A549 (cell line): Measurements from ENCODE around the gene DNM3. TPM values are rescaled to one million over a fixed set of nuclear protein-coding genes. Genes with fewer than 3 reads are reported as not detected.
A peak's percentile ranks its signal among the peaks of the same experiment; 100 is the strongest.

Source experiments
- ATAC-seq, 2 experiments: fragments of 200-7000 bp in 1 of 2; fragments of >200 bp in 1 of 2; cut with Nextera tagmentation in 1 of 2; cut with Tn5 transposase in 1 of 2; 3 replicates each; pipeline versions ENCODE4 v1.8.0 to v1.9.1; 2018 to 2020; ENCODE audit warnings: mild to moderate bottlenecking in 1 of 2, moderate library complexity in 1 of 2
- CTCF ChIA-PET: fragments of 300-600 bp; sonication (Branson Sonifier 250); formaldehyde crosslinking; extraction: SDS; loops from one replicate; lab custom pipeline; 2021; ENCODE audit warnings: antibody characterized with exemption, inconsistent platforms; lab: Yijun Ruan, JAX
- POLR2A ChIA-PET: fragments of 350-600 bp; formaldehyde crosslinking; extraction: SDS; loops from one replicate; lab custom pipeline; 2021; ENCODE audit warnings: antibody characterized with exemption, inconsistent platforms; lab: Yijun Ruan, JAX
- DNase-seq, 2 experiments: peaks; one replicate each; pipeline versions ENCODE4 v3.0.0 to v3.0.0-alpha.2; 2011 to 2016; ENCODE audit warnings: low read depth in 1 of 2, low spot score in 1 of 2
- FAIRE-seq: peaks from 2 replicates; lab custom pipeline; 2011; peaks lifted over from hg19 to GRCh38; lab: Jason Lieb, UNC
- H3K27ac ChIP-seq, 2 experiments: fragments of >200 bp; sonication (Bioruptor Twin); formaldehyde crosslinking; 3 replicates each; pipeline ENCODE4 v1.5.1; 2016 to 2017
- H3K4me1 ChIP-seq: fragments of >200 bp; sonication (Bioruptor Twin); formaldehyde crosslinking; 3 replicates; pipeline ENCODE4 v1.6.1; 2016
- H3K4me2 ChIP-seq: fragments of >200 bp; sonication (Bioruptor Twin); formaldehyde crosslinking; 3 replicates; pipeline ENCODE4 v1.6.1; 2016
- H3K4me3 ChIP-seq: fragments of >200 bp; sonication (Bioruptor Twin); formaldehyde crosslinking; 3 replicates; pipeline ENCODE4 v1.5.1; 2016
- H3K9me3 ChIP-seq: fragments of >200 bp; sonication (Bioruptor Twin); formaldehyde crosslinking; 3 replicates; pipeline ENCODE4 v1.6.1; 2016
- BHLHE40 ChIP-seq: IDR thresholded peaks from 2 replicates; pipeline ENCODE4 v1.6.1; 2012; ENCODE audit warnings: low read depth, low read length, inconsistent platforms
- CBX2 ChIP-seq: fragments of 200-600 bp; sonication (generic); IDR thresholded peaks from 2 replicates; pipeline ENCODE4 v1.6.1; 2016; ENCODE audit warnings: low read depth, mild to moderate bottlenecking, borderline replicate concordance
- ESRRA ChIP-seq: fragments of 150-350 bp; IDR thresholded peaks from 2 replicates; pipeline ENCODE4 v1.6.1; 2014; ENCODE audit warnings: mild to moderate bottlenecking, low read length, borderline replicate concordance
- FOSL2 ChIP-seq, 2 experiments: fragments of 450-650 bp in 1 of 2; fragments of >200 bp in 1 of 2; sonication (Bioruptor Twin) in 1 of 2; formaldehyde crosslinking; IDR thresholded peaks; 2 replicates each; pipeline versions ENCODE4 v1.5.0 to v1.6.1; 2016 to 2020; ENCODE audit warnings: mild to moderate bottlenecking in 1 of 2, moderate library complexity in 1 of 2
- HDAC2 ChIP-seq: fragments of 200-600 bp; sonication (generic); IDR thresholded peaks from 2 replicates; pipeline ENCODE4 v1.6.1; 2016
- HOXA7 ChIP-seq: fragments of 250-450 bp; sonication (Bioruptor Pico); IDR thresholded peaks from 2 replicates; pipeline ENCODE4 v1.5.0; 2020; ENCODE audit warnings: mild to moderate bottlenecking, moderate library complexity
- HOXB5 ChIP-seq: fragments of 250-450 bp; sonication (Bioruptor Pico); IDR thresholded peaks from 2 replicates; pipeline ENCODE4 v1.5.0; 2020; ENCODE audit warnings: mild to moderate bottlenecking, moderate library complexity
- KDM1A ChIP-seq: fragments of 200-600 bp; sonication (generic); IDR thresholded peaks from 2 replicates; pipeline ENCODE4 v1.6.1; 2016; ENCODE audit warnings: low read depth, mild to moderate bottlenecking
- MAFK ChIP-seq: fragments of 450-650 bp; IDR thresholded peaks from 2 replicates; pipeline ENCODE4 v1.6.1; 2014; ENCODE audit not compliant: partially characterized antibody
- MYC ChIP-seq: IDR thresholded peaks from 2 replicates; pipeline ENCODE4 v1.6.1; 2012; ENCODE audit warnings: mild to moderate bottlenecking, inconsistent platforms, low read length, improper control_type of control experiment, borderline replicate concordance
- NPAS2 ChIP-seq: fragments of 250-450 bp; sonication (Bioruptor Pico); IDR thresholded peaks from 2 replicates; pipeline ENCODE4 v1.8.0; 2022; ENCODE audit warnings: mild to moderate bottlenecking, moderate library complexity, borderline replicate concordance
- NR3C1 ChIP-seq: fragments of >200 bp; sonication (Bioruptor Twin); formaldehyde crosslinking; IDR thresholded peaks from 3 replicates; pipeline ENCODE4 v1.6.1; 2017
- POLR2AphosphoS2 ChIP-seq: conservative IDR thresholded peaks from 2 replicates; pipeline ENCODE4 v1.6.1; 2012; ENCODE audit warnings: low read length, improper control_type of control experiment, inconsistent platforms
- RFX5 ChIP-seq: fragments of 450-650 bp; IDR thresholded peaks from 2 replicates; pipeline ENCODE4 v1.7.1; 2014; ENCODE audit warnings: antibody characterized with exemption, mild to moderate bottlenecking, moderate library complexity
- TFCP2L1 ChIP-seq: fragments of 250-450 bp; sonication (Bioruptor Pico); IDR thresholded peaks from 2 replicates; pipeline ENCODE4 v1.5.0; 2021; ENCODE audit warnings: mild to moderate bottlenecking
- ZFP36 ChIP-seq: fragments of 450-650 bp; IDR thresholded peaks from 2 replicates; pipeline ENCODE4 v1.6.1; 2014; ENCODE audit warnings: borderline replicate concordance; ENCODE audit not compliant: partially characterized antibody
- ZNF302 ChIP-seq: fragments of 250-450 bp; sonication (Bioruptor Pico); IDR thresholded peaks from 2 replicates; pipeline ENCODE4 v1.9.0; 2021; ENCODE audit warnings: inconsistent platforms, mild to moderate bottlenecking, moderate library complexity
- ZSCAN20 ChIP-seq: fragments of 250-450 bp; sonication (Bioruptor Pico); IDR thresholded peaks from 2 replicates; pipeline ENCODE4 v1.8.0; 2022; ENCODE audit warnings: mild to moderate bottlenecking, moderate library complexity
- WGBS: methylation state at CpG from one replicate; pipeline ENCODE4 v1.1.6; 2017; ENCODE audit errors: missing lambda C conversion rate; 5-methylcytosine and 5-hydroxymethylcytosine counted together
- polyA plus RNA-seq, 4 experiments: library from polyadenylated mRNA; depleted of rRNA in 3 of 4; stranded (reverse); fragments of >200 nt; fragmentation: RNase III in 1 of 4; extraction: RNeasy Plus Mini Kit Qiagen cat#74134 plus additional on column Dnase treatment in 1 of 4; gene quantifications; 2 replicates in 3 of 4; 3 replicates in 1 of 4; pipeline ENCODE4 v1.2.3, GENCODE V29; 2011 to 2017
- TF ChIP-seq, protein P1 (sequence below): fragments of 200-600 bp; sonication (generic); IDR thresholded peaks from 2 replicates; pipeline ENCODE4 v1.6.1; 2016; ENCODE audit warnings: antibody characterized with exemption, mild to moderate bottlenecking, moderate library complexity
- TF ChIP-seq, protein P2 (sequence below): fragments of >200 bp; sonication (Bioruptor Twin); formaldehyde crosslinking; IDR thresholded peaks from 3 replicates; pipeline ENCODE4 v1.6.1; 2016

The DNM3 gene
- polyA plus RNA-seq, 2 of the 4 experiments (the other 2 are of a cell fraction), result 0.57 to 1.5 TPM

DNA sequence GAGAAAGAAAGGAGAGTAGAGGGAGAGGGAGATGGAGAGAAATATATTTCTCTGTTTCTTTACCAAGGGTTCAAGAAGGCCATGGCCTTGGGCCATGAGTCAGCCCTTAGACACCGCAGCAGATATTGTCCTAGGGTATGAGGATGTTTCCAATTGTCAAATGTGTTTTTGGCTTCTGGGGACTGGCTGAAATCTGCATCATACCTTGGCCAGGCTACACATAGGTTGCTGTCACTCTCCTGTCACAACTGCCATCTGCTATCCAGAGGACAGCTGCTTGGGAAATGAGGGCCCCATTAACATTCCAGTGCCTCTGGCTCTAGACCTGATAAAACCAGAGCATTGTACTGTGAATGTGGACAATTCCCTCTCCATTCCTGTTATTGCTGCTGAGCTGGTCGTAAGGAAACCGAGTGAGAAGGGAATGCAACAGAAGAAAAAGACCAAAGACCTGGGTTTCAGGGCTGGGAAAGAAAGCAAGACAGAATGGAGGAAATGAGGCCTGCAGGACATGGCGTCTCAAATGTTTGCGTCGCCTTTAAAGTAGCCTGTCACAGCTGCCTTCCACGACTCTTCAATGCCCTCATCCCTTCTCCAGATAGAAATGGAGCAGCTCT lies 611.3 kb downstream of the DNM3 start:
- ChIA-PET POLR2A (interaction anchor here (0.9 kb wide), 1 partner anchor 80 kb away, joined by 3 read pairs; no protein-coding TSS in a partner anchor), CTCF (interaction anchor here (1.3 to 7.1 kb wide), 3 partner anchors 11 to 450 kb away, joined by 3 to 62 read pairs (median 8); no protein-coding TSS in a partner anchor)
- TF ChIP-seq ZSCAN20 (CRISPR knock-in tag), result no peak
- no peak for FAIRE-seq
- no peak overlapping the region for H3K4me3 ChIP-seq
- peak overlapping the region; percentile 0; the same call in 1 of the 3 replicates for H3K4me2 ChIP-seq
- peaks cover 65% of the 10 kb centered on the region for H3K4me1 ChIP-seq
- peak overlapping the region; percentile 8 to 48; a peak in 5 of 6 replicates for H3K27ac ChIP-seq
- WGBS, result 81% methylated on average over 7 of the region's 7 CpGs
- H3K9me3 ChIP-seq, result no peaks in the 10 kb centered on the region
- no peak for ATAC-seq
- no peak for DNase-seq

DNA sequence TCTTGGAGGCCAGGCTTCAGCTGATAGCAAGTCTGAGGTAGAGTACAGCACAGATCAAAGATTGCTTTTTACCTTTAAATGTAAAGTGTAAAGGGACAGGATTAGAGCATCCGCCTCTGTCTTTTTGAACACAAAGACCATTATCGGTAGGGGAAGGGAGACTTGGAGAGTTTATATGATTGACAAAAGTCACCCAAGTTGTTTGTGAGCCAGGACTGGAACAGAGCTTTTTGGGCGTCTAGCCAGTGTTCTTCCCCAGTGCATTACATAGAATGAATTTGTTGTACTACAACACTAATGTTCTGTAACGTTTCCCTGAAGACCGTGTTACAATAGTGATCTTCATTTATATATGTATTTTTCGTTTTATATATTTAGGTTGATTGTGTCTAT lies 611.9 kb downstream of the DNM3 start:
- FAIRE-seq, result no peak
- Histone ChIP-seq H3K4me3 (no peak overlapping the region), H3K4me2 (peak overlapping the region; percentile 33; the same call in 2 of the 3 replicates), H3K27ac (peak overlapping the region in 1 of 2 experiments; percentile 48; a peak in 3 of 6 replicates), H3K4me1 (peaks cover 60% of the 10 kb centered on the region), H3K9me3 (no peaks in the 10 kb centered on the region)
- no peak for ATAC-seq
- no peak for DNase-seq
- 61% methylated on average over 6 of the region's 6 CpGs for WGBS
- ChIA-PET CTCF (interaction anchor here (1.3 to 7.1 kb wide), 3 partner anchors 11 to 451 kb away, joined by 3 to 62 read pairs (median 8); no protein-coding TSS in a partner anchor), POLR2A (interaction anchor here (0.9 to 1.1 kb wide), 2 partner anchors 79 kb away, joined by 3 to 4 read pairs; no protein-coding TSS in a partner anchor)
- TF ChIP-seq POLR2AphosphoS2 (no peak), MYC (no peak), HOXB5 (CRISPR knock-in tag) (no peak), ZNF302 (CRISPR knock-in tag) (no peak), BHLHE40 (no peak), HOXA7 (CRISPR knock-in tag) (no peak), FOSL2 (IDR thresholded peaks at IDR 0.05) (no peak), FOSL2 (CRISPR knock-in tag; IDR thresholded peaks at IDR 0.05) (no peak), RFX5 (no peak), MAFK (no peak), KDM1A (no peak), CBX2 (no peak), NPAS2 (no peak), TFCP2L1 (CRISPR knock-in tag) (no peak), HDAC2 (no peak), ZFP36 (no peak), NR3C1 (no peak), ESRRA (no peak)
- TF ChIP-seq, protein P1, sequence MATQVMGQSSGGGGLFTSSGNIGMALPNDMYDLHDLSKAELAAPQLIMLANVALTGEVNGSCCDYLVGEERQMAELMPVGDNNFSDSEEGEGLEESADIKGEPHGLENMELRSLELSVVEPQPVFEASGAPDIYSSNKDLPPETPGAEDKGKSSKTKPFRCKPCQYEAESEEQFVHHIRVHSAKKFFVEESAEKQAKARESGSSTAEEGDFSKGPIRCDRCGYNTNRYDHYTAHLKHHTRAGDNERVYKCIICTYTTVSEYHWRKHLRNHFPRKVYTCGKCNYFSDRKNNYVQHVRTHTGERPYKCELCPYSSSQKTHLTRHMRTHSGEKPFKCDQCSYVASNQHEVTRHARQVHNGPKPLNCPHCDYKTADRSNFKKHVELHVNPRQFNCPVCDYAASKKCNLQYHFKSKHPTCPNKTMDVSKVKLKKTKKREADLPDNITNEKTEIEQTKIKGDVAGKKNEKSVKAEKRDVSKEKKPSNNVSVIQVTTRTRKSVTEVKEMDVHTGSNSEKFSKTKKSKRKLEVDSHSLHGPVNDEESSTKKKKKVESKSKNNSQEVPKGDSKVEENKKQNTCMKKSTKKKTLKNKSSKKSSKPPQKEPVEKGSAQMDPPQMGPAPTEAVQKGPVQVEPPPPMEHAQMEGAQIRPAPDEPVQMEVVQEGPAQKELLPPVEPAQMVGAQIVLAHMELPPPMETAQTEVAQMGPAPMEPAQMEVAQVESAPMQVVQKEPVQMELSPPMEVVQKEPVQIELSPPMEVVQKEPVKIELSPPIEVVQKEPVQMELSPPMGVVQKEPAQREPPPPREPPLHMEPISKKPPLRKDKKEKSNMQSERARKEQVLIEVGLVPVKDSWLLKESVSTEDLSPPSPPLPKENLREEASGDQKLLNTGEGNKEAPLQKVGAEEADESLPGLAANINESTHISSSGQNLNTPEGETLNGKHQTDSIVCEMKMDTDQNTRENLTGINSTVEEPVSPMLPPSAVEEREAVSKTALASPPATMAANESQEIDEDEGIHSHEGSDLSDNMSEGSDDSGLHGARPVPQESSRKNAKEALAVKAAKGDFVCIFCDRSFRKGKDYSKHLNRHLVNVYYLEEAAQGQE, result no peak
- TF ChIP-seq, protein P2, sequence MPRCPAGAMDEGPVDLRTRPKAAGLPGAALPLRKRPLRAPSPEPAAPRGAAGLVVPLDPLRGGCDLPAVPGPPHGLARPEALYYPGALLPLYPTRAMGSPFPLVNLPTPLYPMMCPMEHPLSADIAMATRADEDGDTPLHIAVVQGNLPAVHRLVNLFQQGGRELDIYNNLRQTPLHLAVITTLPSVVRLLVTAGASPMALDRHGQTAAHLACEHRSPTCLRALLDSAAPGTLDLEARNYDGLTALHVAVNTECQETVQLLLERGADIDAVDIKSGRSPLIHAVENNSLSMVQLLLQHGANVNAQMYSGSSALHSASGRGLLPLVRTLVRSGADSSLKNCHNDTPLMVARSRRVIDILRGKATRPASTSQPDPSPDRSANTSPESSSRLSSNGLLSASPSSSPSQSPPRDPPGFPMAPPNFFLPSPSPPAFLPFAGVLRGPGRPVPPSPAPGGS, result no peak
